ENCODE data around the gene DRGX.
A peak's percentile ranks its signal among the peaks of the same experiment; 100 is the strongest.

Gene DRGX

GRCh38 chr10:49361178-49361554 lies 34.7 kb downstream of the DRGX start:
- no peak for DNase-seq

GRCh38 chr10:49360271-49361177 lies 35.4 kb downstream of the DRGX start:
- peak in 2 of 3 donors; percentile 62 to 69 for DNase-seq

GRCh38 chr10:49359349-49360270 lies 36.3 kb downstream of the DRGX start:
- DNase-seq, result peak; percentile 49 to 75 (median 63)

- peak in 2 of 3 donors; percentile 6 to 24 for DNase-seq
Observed at GRCh38 chr10:49357910-49358309, 38.0 kb downstream of the DRGX start.

GRCh38 chr10:49356944-49357343 lies 38.9 kb downstream of the DRGX start:
- DNase-seq, result peak in 2 of 3 donors; percentile 44 to 59

- no peak for DNase-seq
Observed at GRCh38 chr10:49356181-49356580, 39.7 kb downstream of the DRGX start.

- no peak for DNase-seq
Observed at GRCh38 chr10:49355221-49355620, 40.7 kb downstream of the DRGX start.

- no peak for DNase-seq
Observed at GRCh38 chr10:49354593-49354992, 41.3 kb downstream of the DRGX start.

- DNase-seq, result no peak
Observed at GRCh38 chr10:49353895-49354566, 41.9 kb downstream of the DRGX start.

- no peak for DNase-seq
Observed at GRCh38 chr10:49353026-49353894, 42.6 kb downstream of the DRGX start.

- DNase-seq, result no peak
Observed at GRCh38 chr10:49352323-49352722, 43.6 kb downstream of the DRGX start.

- no peak for DNase-seq
Observed at GRCh38 chr10:49351669-49352068, 44.2 kb downstream of the DRGX start.

GRCh38 chr10:49350846-49351532 lies 44.9 kb downstream of the DRGX start:
- peak; percentile 64 to 77 (median 72) for DNase-seq

GRCh38 chr10:49350138-49350537 lies 45.8 kb downstream of the DRGX start:
- DNase-seq, result no peak

GRCh38 chr10:49349390-49349789 lies 46.5 kb downstream of the DRGX start:
- no peak for DNase-seq

GRCh38 chr10:49348593-49348992 lies 47.3 kb downstream of the DRGX start:
- no peak for DNase-seq

- DNase-seq, result no peak
Observed at GRCh38 chr10:49347827-49348226, 48.1 kb downstream of the DRGX start.

GRCh38 chr10:49347342-49347741 lies 48.5 kb downstream of the DRGX start:
- DNase-seq, result no peak

GRCh38 chr10:49344840-49345239 lies 51.0 kb downstream of the DRGX start:
- peak in 1 of 3 donors; percentile 35 for DNase-seq

- DNase-seq, result no peak
Observed at GRCh38 chr10:49338604-49339003, 57.3 kb downstream of the DRGX start.

- no peak for DNase-seq
Observed at GRCh38 chr10:49335364-49335972, 60.4 kb downstream of the DRGX start.

Measured in suppressor macrophage treated with lipopolysaccharide for 1 hour (primary cell).